Vagina (tissue), 2 donors: ENCODE results near the gene TLE5. TPM values are rescaled to one million over a fixed set of nuclear protein-coding genes. Genes with fewer than 3 reads are reported as not detected.

Experiments used
- DNase-seq, 2 donors: peaks; one replicate each; pipeline ENCODE4 v3.0.0-alpha.2; 2017; ENCODE audit errors: extremely low spot score in 2 of 2
- H3K27ac ChIP-seq: fragments of 200-600 bp; sonication (generic); one replicate; pipeline ENCODE4 v1.5.1; 2019
- H3K27me3 ChIP-seq: fragments of 200-600 bp; sonication (generic); one replicate; pipeline ENCODE4 v1.5.1; 2019
- H3K36me3 ChIP-seq, 2 donors: fragments of 200-600 bp; sonication (generic); one replicate each; pipeline ENCODE4 v1.5.1; 2017 to 2019
- H3K4me1 ChIP-seq: fragments of 200-600 bp; sonication (generic); one replicate; pipeline ENCODE4 v1.5.1; 2019
- H3K4me3 ChIP-seq, 2 donors: fragments of 200-600 bp; sonication (generic); 1 replicate in 1 of 2; 2 replicates in 1 of 2; pipeline ENCODE4 v1.5.1; 2016 to 2019
- H3K9me3 ChIP-seq: fragments of 200-600 bp; sonication (generic); one replicate; pipeline ENCODE4 v1.5.1; 2019
- CTCF ChIP-seq, 3 experiments: fragments of 450-650 bp in 2 of 3; fragments of 200-600 bp in 1 of 3; sonication (generic) in 1 of 3; IDR thresholded peaks; one replicate each; pipeline ENCODE4 v1.5.1; 2017 to 2019; ENCODE audit warnings: antibody characterized with exemption in 3 of 3, mild to moderate bottlenecking in 2 of 3, moderate library complexity in 2 of 3
- POLR2A ChIP-seq, 2 donors: fragments of 450-650 bp; IDR thresholded peaks; one replicate each; pipeline ENCODE4 v1.6.1; 2017; ENCODE audit warnings: antibody characterized with exemption in 2 of 2, mild to moderate bottlenecking in 2 of 2, moderate library complexity in 2 of 2
- POLR2AphosphoS5 ChIP-seq, 2 donors: sonication (generic); formaldehyde crosslinking; IDR thresholded peaks; one replicate each; pipeline ENCODE4 v1.9.0; 2017; ENCODE audit warnings: antibody characterized with exemption in 2 of 2, mild to moderate bottlenecking in 2 of 2, low read depth in 1 of 2; ENCODE audit not compliant: insufficient read depth in 1 of 2
- intact Hi-C: fragments of 100-400 bp; cut with DNase I; formaldehyde crosslinking; loops from one replicate; pipeline ENCODE4 v1.15.1; 2023
- total RNA-seq: library from RNA; depleted of rRNA; stranded (reverse); fragments of >200 nt; gene quantifications from one replicate; pipeline ENCODE4 v1.2.3, GENCODE V29; 2016

TLE5 gene
- total RNA-seq, 1 donor from 2014 or later: 451 TPM

- TF ChIP-seq POLR2AphosphoS5 (IDR thresholded peaks at IDR 0.05; ENCODE audit: insufficient read depth in 1 of 2, low read depth in 1 of 2): no peak
- TF ChIP-seq CTCF (IDR thresholded peaks at IDR 0.05): no peak
- no peak for TF ChIP-seq POLR2A (IDR thresholded peaks at IDR 0.05)
- peaks cover 0 to 55% of the 10 kb centered on the region in 2 donors for H3K36me3 ChIP-seq
Measured at GRCh38 chr19:3058009-3058820, 4.1 kb downstream of the TLE5 start.

DNA sequence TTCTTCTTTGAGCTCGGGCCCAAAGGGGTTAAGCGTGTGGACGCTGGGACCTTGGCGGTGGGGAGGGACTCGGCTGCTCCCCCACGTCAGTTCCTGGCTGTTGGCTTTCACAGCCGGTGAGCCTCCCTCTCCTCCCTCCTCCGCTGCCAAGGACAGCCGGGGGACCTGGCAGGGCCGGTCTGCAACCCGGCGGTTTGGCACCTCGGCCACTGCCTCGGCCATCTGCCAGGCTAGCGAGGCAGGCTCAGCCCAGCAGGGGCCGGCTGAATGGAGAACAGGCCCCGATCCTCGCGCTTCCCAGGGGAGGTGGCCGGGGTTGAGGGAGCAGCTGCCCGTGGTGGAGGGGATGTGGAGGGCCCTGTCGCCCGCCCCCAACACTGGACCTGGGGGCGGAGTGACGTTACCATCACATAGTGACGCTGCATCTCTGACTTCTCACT is 5.0 kb downstream of the TLE5 start:
- TF ChIP-seq POLR2A (IDR thresholded peaks at IDR 0.05) (no peak), POLR2AphosphoS5 (IDR thresholded peaks at IDR 0.05; ENCODE audit: insufficient read depth in 1 of 2, low read depth in 1 of 2) (peak; percentile 44 to 80), CTCF (IDR thresholded peaks at IDR 0.05) (no peak)
- Histone ChIP-seq H3K27me3 (no peaks in the 10 kb centered on the region), H3K9me3 (no peaks in the 10 kb centered on the region), H3K4me3 (peak overlapping the region; percentile 0 to 19), H3K36me3 (peaks cover 0 to 56% of the 10 kb centered on the region in 2 donors), H3K27ac (peak overlapping the region; percentile 76), H3K4me1 (peaks cover 80% of the 10 kb centered on the region)
- DNase-seq: no peak
- intact Hi-C loops: no loop called here

More at GRCh38 chr19:3058009-3058820, 4.1 kb downstream of the TLE5 start:
- peaks cover 84% of the 10 kb centered on the region for H3K4me1 ChIP-seq
- intact Hi-C loops: no loop called here
- peak overlapping the region in 1 of 2 donors; percentile 19 for H3K4me3 ChIP-seq
- no peaks in the 10 kb centered on the region for H3K9me3 ChIP-seq
- H3K27ac ChIP-seq: peak overlapping the region; percentile 76
- DNase-seq: no peak
- no peaks in the 10 kb centered on the region for H3K27me3 ChIP-seq

GRCh38 chr19:3056417-3057088 is 5.7 kb downstream of the TLE5 start:
- Histone ChIP-seq H3K27me3 (no peaks in the 10 kb centered on the region), H3K4me3 (peak overlapping the region in 1 of 2 donors; percentile 19), H3K27ac (peak overlapping the region; percentile 76), H3K9me3 (no peaks in the 10 kb centered on the region), H3K4me1 (peaks cover 80% of the 10 kb centered on the region), H3K36me3 (peaks cover 0 to 56% of the 10 kb centered on the region in 2 donors)
- DNase-seq: no peak
- intact Hi-C loops: no loop called here
- no peak for TF ChIP-seq POLR2A (IDR thresholded peaks at IDR 0.05)
- TF ChIP-seq POLR2AphosphoS5 (IDR thresholded peaks at IDR 0.05; ENCODE audit: insufficient read depth in 1 of 2, low read depth in 1 of 2): no peak
- TF ChIP-seq CTCF (IDR thresholded peaks at IDR 0.05): no peak

- peak overlapping the region; percentile 76 for H3K27ac ChIP-seq
- no peak overlapping the region for H3K4me3 ChIP-seq
- DNase-seq: no peak
- peaks cover 82% of the 10 kb centered on the region for H3K4me1 ChIP-seq
- peaks cover 0 to 56% of the 10 kb centered on the region in 2 donors for H3K36me3 ChIP-seq
- H3K27me3 ChIP-seq: no peaks in the 10 kb centered on the region
- H3K9me3 ChIP-seq: no peaks in the 10 kb centered on the region
- TF ChIP-seq POLR2A (IDR thresholded peaks at IDR 0.05): no peak
- no peak for TF ChIP-seq POLR2AphosphoS5 (IDR thresholded peaks at IDR 0.05; ENCODE audit: insufficient read depth in 1 of 2, low read depth in 1 of 2)
- no peak for TF ChIP-seq CTCF (IDR thresholded peaks at IDR 0.05)
- intact Hi-C loops: no loop called here
Measured at GRCh38 chr19:3055741-3056416, 6.4 kb downstream of the TLE5 start.
